ENCODE results near the gene NNAT. TPM values are rescaled to one million over a fixed set of nuclear protein-coding genes. Genes with fewer than 3 reads are reported as not detected.
"Not testable (repeated sequence)": the region's sequence is repeated elsewhere in the genome, so short reads cannot be mapped to it uniquely, and the experiment has no call there.

NNAT gene
- total and polyA plus RNA-seq, 10 donors: 0.20 to 0.35 (median 0.29) TPM; not detected in 5

DNA sequence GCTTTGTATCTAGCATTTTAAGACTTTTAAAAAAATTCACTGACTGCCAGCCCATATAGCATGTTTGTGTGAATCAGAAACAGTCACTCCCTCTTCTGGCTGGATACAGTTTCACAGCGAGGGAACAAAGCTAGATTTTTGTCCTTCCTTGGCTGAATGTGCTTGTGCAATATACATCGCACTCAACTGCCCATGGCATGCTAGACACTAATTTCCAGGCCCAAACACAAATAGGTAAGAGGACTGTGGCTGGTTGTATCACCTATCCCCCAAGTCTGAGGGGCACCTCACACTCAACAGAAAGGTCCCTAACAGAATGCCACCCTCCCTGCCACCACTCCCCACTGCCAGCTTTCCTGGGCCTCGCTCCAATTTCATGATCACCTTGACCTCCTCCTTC, 22.8 kb downstream of the NNAT start:
- H3K36me3 ChIP-seq: no peaks in the 10 kb centered on the region
- no peak for DNase-seq
- 61 to 70% (median 65%) methylated on average over 3 of the region's 3 CpGs for WGBS, 5 donors
- H3K9me3 ChIP-seq: no peaks in the 10 kb centered on the region
- H3K27me3 ChIP-seq (replicated peaks in 1 of 7): no peaks in the 10 kb centered on the region
- intact Hi-C loops (cut with DNase I; ENCODE audit: low total_unique reads): no loop called here
- H3K4me3 ChIP-seq: no peak overlapping the region
- TF ChIP-seq, protein P1, sequence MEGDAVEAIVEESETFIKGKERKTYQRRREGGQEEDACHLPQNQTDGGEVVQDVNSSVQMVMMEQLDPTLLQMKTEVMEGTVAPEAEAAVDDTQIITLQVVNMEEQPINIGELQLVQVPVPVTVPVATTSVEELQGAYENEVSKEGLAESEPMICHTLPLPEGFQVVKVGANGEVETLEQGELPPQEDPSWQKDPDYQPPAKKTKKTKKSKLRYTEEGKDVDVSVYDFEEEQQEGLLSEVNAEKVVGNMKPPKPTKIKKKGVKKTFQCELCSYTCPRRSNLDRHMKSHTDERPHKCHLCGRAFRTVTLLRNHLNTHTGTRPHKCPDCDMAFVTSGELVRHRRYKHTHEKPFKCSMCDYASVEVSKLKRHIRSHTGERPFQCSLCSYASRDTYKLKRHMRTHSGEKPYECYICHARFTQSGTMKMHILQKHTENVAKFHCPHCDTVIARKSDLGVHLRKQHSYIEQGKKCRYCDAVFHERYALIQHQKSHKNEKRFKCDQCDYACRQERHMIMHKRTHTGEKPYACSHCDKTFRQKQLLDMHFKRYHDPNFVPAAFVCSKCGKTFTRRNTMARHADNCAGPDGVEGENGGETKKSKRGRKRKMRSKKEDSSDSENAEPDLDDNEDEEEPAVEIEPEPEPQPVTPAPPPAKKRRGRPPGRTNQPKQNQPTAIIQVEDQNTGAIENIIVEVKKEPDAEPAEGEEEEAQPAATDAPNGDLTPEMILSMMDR (IDR thresholded peaks at IDR 0.05 in 8 of 11, conservative IDR thresholded peaks at IDR 0.05 in 3 of 11): no peak
- TF ChIP-seq POLR2AphosphoS5 (IDR thresholded peaks at IDR 0.05) (no peak), POLR2A (IDR thresholded peaks at IDR 0.05) (no peak)
- H3K27ac ChIP-seq: no peak overlapping the region
- no peaks in the 10 kb centered on the region for H3K4me1 ChIP-seq

DNA sequence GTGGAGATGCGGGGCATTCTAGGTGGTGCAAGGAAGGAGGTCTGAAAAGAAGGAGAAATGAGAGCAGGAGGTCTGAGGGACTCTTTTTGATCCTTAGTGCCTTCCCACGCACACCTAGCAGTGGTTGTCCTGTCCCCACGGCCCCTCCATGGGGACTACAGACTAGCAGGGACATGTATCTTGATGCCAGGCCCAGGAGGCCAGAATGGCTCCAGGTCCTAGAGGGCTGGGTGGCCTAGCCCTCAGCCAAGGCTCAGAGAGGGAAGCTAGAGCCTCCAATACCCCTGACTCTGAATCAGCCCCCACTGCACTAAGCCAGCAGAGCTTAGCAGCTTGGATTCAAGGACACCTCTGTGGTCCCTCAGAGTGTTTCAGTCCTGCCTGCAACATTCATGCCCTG, 23.3 kb downstream of the NNAT start:
- H3K9me3 ChIP-seq: no peaks in the 10 kb centered on the region
- DNase-seq: peak; percentile 45
- no peaks in the 10 kb centered on the region for H3K36me3 ChIP-seq
- H3K4me1 ChIP-seq: no peaks in the 10 kb centered on the region
- no peak overlapping the region for H3K27ac ChIP-seq
- intact Hi-C loops (cut with DNase I; ENCODE audit: low total_unique reads): no loop called here
- TF ChIP-seq POLR2A (IDR thresholded peaks at IDR 0.05) (no peak), POLR2AphosphoS5 (IDR thresholded peaks at IDR 0.05) (no peak)
- TF ChIP-seq, protein P1 (IDR thresholded peaks at IDR 0.05 in 8 of 11, conservative IDR thresholded peaks at IDR 0.05 in 3 of 11): no peak
- no peaks in the 10 kb centered on the region for H3K27me3 ChIP-seq (replicated peaks in 1 of 7)
- no peak overlapping the region for H3K4me3 ChIP-seq
- WGBS, 5 donors: 54 to 87% (median 61%) methylated on average over 3 of the region's 3 CpGs

DNA sequence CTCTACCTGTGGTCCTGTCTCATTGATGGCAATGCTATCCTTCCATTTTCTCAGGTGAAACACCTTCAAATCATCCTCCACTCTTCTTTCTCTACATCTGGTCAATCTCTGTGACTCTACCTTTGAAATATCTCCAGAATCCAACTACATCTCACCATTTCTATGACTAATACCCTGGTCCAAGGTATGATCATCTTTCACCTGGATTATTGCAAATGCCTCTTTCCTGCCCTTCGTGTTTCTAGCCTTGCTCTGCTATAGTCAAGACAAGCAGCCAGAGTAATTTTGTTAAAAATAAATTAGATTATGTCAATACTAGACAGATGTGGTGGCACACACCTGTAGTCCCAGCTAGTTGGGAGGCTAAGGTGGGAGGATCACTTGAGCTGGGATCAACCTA, 24.5 kb downstream of the NNAT start:
- whole genome bisulfite sequencing, 5 donors: 79 to 86% (median 83%) methylated on average over 1 of the region's 1 CpG
- Histone ChIP-seq H3K4me1 (no peaks in the 10 kb centered on the region), H3K4me3 (no peak overlapping the region), H3K9me3 (no peaks in the 10 kb centered on the region), H3K36me3 (no peaks in the 10 kb centered on the region), H3K27me3 (replicated peaks in 1 of 7) (no peaks in the 10 kb centered on the region), H3K27ac (no peak overlapping the region)
- TF ChIP-seq POLR2AphosphoS5 (IDR thresholded peaks at IDR 0.05) (no peak), POLR2A (IDR thresholded peaks at IDR 0.05) (no peak)
- TF ChIP-seq, protein P1 (IDR thresholded peaks at IDR 0.05 in 8 of 11, conservative IDR thresholded peaks at IDR 0.05 in 3 of 11): no peak
- DNase-seq: no peak
- intact Hi-C loops (cut with DNase I; ENCODE audit: low total_unique reads): no loop called here

DNA sequence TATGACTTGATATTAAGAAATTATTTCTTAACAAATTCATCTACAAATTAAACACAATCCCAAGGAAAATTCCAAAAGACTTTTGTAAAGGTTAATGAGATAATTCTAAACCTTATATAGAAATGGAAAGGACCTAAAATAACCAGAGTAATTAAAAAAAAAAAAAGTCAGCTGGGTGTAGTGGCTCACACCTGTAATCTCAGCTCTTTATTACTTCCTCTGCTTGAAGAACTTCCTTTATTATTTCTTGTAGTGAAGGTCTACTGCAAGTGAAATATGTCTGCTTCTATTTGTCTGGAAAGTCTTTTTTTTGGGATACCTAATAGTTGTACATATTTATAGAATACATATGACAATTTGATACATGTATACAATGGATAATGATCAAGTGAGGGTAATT, 26.9 kb downstream of the NNAT start:
- H3K4me1 ChIP-seq: no peaks in the 10 kb centered on the region
- no peak overlapping the region for H3K27ac ChIP-seq
- no peak overlapping the region for H3K4me3 ChIP-seq
- H3K9me3 ChIP-seq: no peaks in the 10 kb centered on the region
- H3K36me3 ChIP-seq: no peaks in the 10 kb centered on the region
- intact Hi-C loops (cut with DNase I; ENCODE audit: low total_unique reads): no loop called here
- no peak for TF ChIP-seq POLR2AphosphoS5 (IDR thresholded peaks at IDR 0.05)
- TF ChIP-seq, protein P1 (IDR thresholded peaks at IDR 0.05 in 8 of 11, conservative IDR thresholded peaks at IDR 0.05 in 3 of 11): no peak
- TF ChIP-seq POLR2A (IDR thresholded peaks at IDR 0.05): no peak
- no peaks in the 10 kb centered on the region for H3K27me3 ChIP-seq (replicated peaks in 1 of 7)
- DNase-seq: no peak

DNA sequence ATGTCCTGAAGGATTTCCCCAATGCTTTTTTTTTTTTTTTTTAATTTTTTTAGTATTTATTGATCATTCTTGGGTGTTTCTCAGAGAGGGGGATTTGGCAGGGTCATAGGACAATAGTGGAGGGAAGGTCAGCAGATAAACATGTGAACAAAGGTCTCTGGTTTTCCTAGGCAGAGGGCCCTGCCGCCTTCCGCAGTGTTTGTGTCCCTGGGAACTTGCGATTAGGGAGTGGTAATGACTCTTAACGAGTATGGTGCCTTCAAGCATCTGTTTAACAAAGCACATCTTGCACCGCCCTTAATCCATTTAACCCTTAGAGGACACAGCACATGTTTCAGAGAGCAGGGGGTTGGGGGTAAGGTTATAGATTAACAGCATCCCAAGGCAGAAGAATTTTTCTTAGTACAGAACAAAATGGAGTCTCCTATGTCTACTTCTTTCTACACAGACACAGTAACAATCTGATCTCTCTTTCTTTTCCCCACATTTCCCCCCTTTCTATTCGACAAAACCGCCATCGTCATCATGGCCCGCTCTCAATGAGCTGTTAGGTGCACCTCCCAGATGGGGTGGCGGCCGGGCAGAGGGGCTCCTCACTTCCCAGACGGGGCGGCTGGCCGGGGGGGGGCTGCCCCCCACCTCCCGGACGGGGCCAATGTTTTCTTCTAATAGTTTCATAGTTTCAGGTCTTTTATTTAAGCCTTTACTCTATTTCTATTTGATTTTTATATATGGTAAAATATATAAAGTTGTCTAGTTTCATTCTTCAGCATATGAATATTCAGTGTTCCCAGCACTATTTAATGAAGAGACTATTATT, 29.3 kb downstream of the NNAT start:
- H3K27ac ChIP-seq; DNase-seq; intact Hi-C loops (cut with DNase I; ENCODE audit: low total_unique reads); H3K4me3 ChIP-seq; H3K27me3 ChIP-seq (replicated peaks in 1 of 7); H3K4me1 ChIP-seq; H3K9me3 ChIP-seq; H3K36me3 ChIP-seq: not testable (repeated sequence)
- 69 to 78% (median 71%) methylated on average over 16 of the region's 16 CpGs for WGBS, 5 donors

DNA sequence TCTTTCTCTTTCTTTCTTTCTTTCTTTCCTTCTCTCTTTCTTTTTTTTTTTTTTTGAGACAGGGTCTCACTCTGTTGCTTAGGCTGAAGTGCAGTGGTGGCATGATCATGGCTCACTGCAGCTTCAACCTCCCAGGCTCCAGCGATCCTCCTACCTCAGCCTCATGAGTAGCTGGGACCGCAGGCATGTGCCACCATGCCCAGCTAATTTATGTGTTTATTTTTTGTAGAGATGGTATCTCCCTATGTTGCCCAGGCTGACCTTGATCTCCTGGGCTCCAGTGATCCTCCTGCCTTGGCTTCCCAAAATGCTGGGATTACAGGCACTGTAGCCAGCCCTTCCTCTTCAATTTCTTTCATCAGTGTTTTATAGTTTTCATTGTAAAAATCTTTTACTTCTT, 30.6 kb downstream of the NNAT start:
- H3K9me3 ChIP-seq; H3K4me3 ChIP-seq; intact Hi-C loops (cut with DNase I; ENCODE audit: low total_unique reads); DNase-seq; H3K4me1 ChIP-seq; H3K27ac ChIP-seq; H3K36me3 ChIP-seq: not testable (repeated sequence)
- 74 to 93% (median 80%) methylated on average over 2 of the region's 2 CpGs for WGBS, 5 donors
- H3K27me3 ChIP-seq (replicated peaks in 1 of 7): peaks cover 0 to 20% (median 3%) of the 10 kb centered on the region in 7 donors

All from spleen (tissue), 11 donors.